HEK293T (cell line): ENCODE measurements around the gene LPO.

Source experiments
- ELF4 ChIP-seq: fragments of 450-650 bp; IDR thresholded peaks from 2 replicates; pipeline ENCODE4 v1.6.1; 2017; ENCODE audit warnings: antibody characterized with exemption
- FOXA1 ChIP-seq: fragments of 450-650 bp; IDR thresholded peaks from 2 replicates; pipeline ENCODE4 v1.6.1; 2016; ENCODE audit warnings: mild to moderate bottlenecking
- FOXK2 ChIP-seq: fragments of 450-650 bp; IDR thresholded peaks from 2 replicates; pipeline ENCODE4 v1.6.1; 2016; ENCODE audit warnings: mild to moderate bottlenecking
- FOXM1 ChIP-seq: fragments of 450-650 bp; IDR thresholded peaks from 2 replicates; pipeline ENCODE4 v1.6.1; 2017; ENCODE audit warnings: mild to moderate bottlenecking, borderline replicate concordance
- HDGF ChIP-seq: fragments of 450-650 bp; IDR thresholded peaks from 2 replicates; pipeline ENCODE4 v1.6.1; 2017; ENCODE audit warnings: antibody characterized with exemption, borderline replicate concordance
- L3MBTL2 ChIP-seq: fragments of 450-650 bp; conservative IDR thresholded peaks from 2 replicates; pipeline ENCODE4 v1.6.1; 2016; ENCODE audit warnings: mild to moderate bottlenecking
- LEF1 ChIP-seq: fragments of 450-650 bp; IDR thresholded peaks from 2 replicates; pipeline ENCODE4 v1.6.1; 2017; ENCODE audit warnings: mild to moderate bottlenecking, borderline replicate concordance
- NFRKB ChIP-seq: fragments of 450-650 bp; IDR thresholded peaks from 2 replicates; pipeline ENCODE4 v1.6.1; 2016; ENCODE audit warnings: mild to moderate bottlenecking, moderate library complexity
- SP1 ChIP-seq: fragments of 450-650 bp; IDR thresholded peaks from 2 replicates; pipeline ENCODE4 v1.6.1; 2017
- TARDBP ChIP-seq: fragments of 450-650 bp; IDR thresholded peaks from 2 replicates; pipeline ENCODE4 v1.6.1; 2016
- ZNF384 ChIP-seq: fragments of 450-650 bp; IDR thresholded peaks from 2 replicates; pipeline ENCODE4 v1.6.1; 2016

- TF ChIP-seq HDGF (no peak), SP1 (no peak), FOXM1 (no peak), ZNF384 (no peak), NFRKB (no peak), ELF4 (no peak), TARDBP (no peak), LEF1 (no peak), L3MBTL2 (no peak), FOXA1 (no peak), FOXK2 (no peak)
Observed at GRCh38 chr17:58229881-58230280, 8.5 kb upstream of the LPO start.
